WTC11 (cell line): ENCODE measurements around the gene SPATA2L. TPM values are rescaled to one million over a fixed set of nuclear protein-coding genes. Genes with fewer than 3 reads are reported as not detected.

Experiments used
- total RNA-seq: library from RNA; stranded (reverse); gene quantifications from 3 replicates; pipeline ENCODE4 v1.2.3, GENCODE V29; 2021

Gene SPATA2L
- total RNA-seq, 1 experiment from 2014 or later = 15.7 TPM

Other genes starting within 250 kb of the SPATA2L start
- 142 to 184 TPM (median 146 TPM) in 3 replicates for gene ANKRD11, start 211.1 kb downstream of the SPATA2L start, total RNA-seq
- gene SPG7, start 193.3 kb downstream of the SPATA2L start, total RNA-seq = 132 to 141 TPM (median 133 TPM) in 3 replicates
- 2,631 to 3,314 TPM (median 3,295 TPM) in 3 replicates for gene RPL13, start 141.0 kb downstream of the SPATA2L start, total RNA-seq
- 42.6 to 62.4 TPM (median 55.6 TPM) in 3 replicates for gene CPNE7, start 125.9 kb downstream of the SPATA2L start, total RNA-seq
- gene DPEP1, start 88.1 kb downstream of the SPATA2L start, total RNA-seq = 13.6 to 26.5 TPM (median 24.7 TPM) in 3 replicates
- 69.0 to 76.6 TPM (median 76.0 TPM) in 3 replicates for gene CHMP1A, start 44.0 kb downstream of the SPATA2L start, total RNA-seq
- 12.0 to 12.8 TPM (median 12.2 TPM) in 3 replicates for gene SPATA33, start 43.9 kb downstream of the SPATA2L start, total RNA-seq
- gene CDK10, start 15.0 kb downstream of the SPATA2L start, total RNA-seq = 79.8 to 102 TPM (median 81.6 TPM) in 3 replicates
- 3.8 to 5.6 TPM (median 4.2 TPM) in 3 replicates for gene VPS9D1, start 19.2 kb upstream of the SPATA2L start, total RNA-seq
- 13.9 to 17.2 TPM (median 16.6 TPM) in 3 replicates for gene ZNF276, start 19.8 kb upstream of the SPATA2L start, total RNA-seq
- 90.5 to 98.7 TPM (median 90.8 TPM) in 3 replicates for gene FANCA, start 114.9 kb upstream of the SPATA2L start, total RNA-seq
- 19.7 to 21.1 TPM (median 20.5 TPM) in 3 replicates for gene SPIRE2, start 126.8 kb upstream of the SPATA2L start, total RNA-seq
- gene TCF25, start 171.9 kb upstream of the SPATA2L start, total RNA-seq = 113 to 155 TPM (median 127 TPM) in 3 replicates
- 3.4 to 3.8 TPM (median 3.5 TPM) in 3 replicates for gene MC1R, start 217.2 kb upstream of the SPATA2L start, total RNA-seq
- 150 to 209 TPM (median 163 TPM) in 3 replicates for gene TUBB3, start 221.6 kb upstream of the SPATA2L start, total RNA-seq
- 64.5 to 64.7 TPM (median 64.6 TPM) in 3 replicates for gene DEF8, start 247.1 kb upstream of the SPATA2L start, total RNA-seq